ENCODE data around the gene CNIH4.
"Not testable (repeated sequence)": the region's sequence is repeated elsewhere in the genome, so short reads cannot be mapped to it uniquely, and the experiment has no call there.

The CNIH4 gene

GRCh38 chr1:224349716-224350115 lies 7.0 kb upstream of the CNIH4 start:
- DNase-seq, result not testable (repeated sequence)

GRCh38 chr1:224352436-224353085 lies 4.1 kb upstream of the CNIH4 start:
- DNase-seq, result not testable (repeated sequence)

- no peak for DNase-seq
Observed at GRCh38 chr1:224353975-224354925, 2.4 kb upstream of the CNIH4 start.

GRCh38 chr1:224357626-224358124 lies 996 bp downstream of the CNIH4 start:
- peak; percentile 78 to 91 for DNase-seq

- peak; percentile 41 to 53 for DNase-seq
Observed at GRCh38 chr1:224358237-224358636, 1.6 kb downstream of the CNIH4 start.

GRCh38 chr1:224359207-224359606 lies 2.5 kb downstream of the CNIH4 start:
- DNase-seq, result no peak

GRCh38 chr1:224368409-224368808 lies 11.7 kb downstream of the CNIH4 start:
- no peak for DNase-seq

GRCh38 chr1:224373008-224373590 lies 16.4 kb downstream of the CNIH4 start:
- DNase-seq, result no peak

- DNase-seq, result no peak
Observed at GRCh38 chr1:224375059-224375458, 18.4 kb downstream of the CNIH4 start.

GRCh38 chr1:224377676-224378006 lies 21.0 kb downstream of the CNIH4 start:
- DNase-seq, result peak in 1 of 2 donors; percentile 4

GRCh38 chr1:224378855-224379631 lies 22.4 kb downstream of the CNIH4 start:
- DNase-seq, result peak; percentile 3 to 20

GRCh38 chr1:224380003-224380402 lies 23.3 kb downstream of the CNIH4 start:
- peak; percentile 69 to 81 for DNase-seq

GRCh38 chr1:224381880-224382548 lies 25.3 kb downstream of the CNIH4 start:
- DNase-seq, result no peak

GRCh38 chr1:224383218-224383617 lies 26.5 kb downstream of the CNIH4 start:
- peak; percentile 16 to 46 for DNase-seq

GRCh38 chr1:224387302-224387912 lies 30.7 kb downstream of the CNIH4 start:
- no peak for DNase-seq

GRCh38 chr1:224387943-224388342 lies 31.3 kb downstream of the CNIH4 start:
- no peak for DNase-seq

GRCh38 chr1:224390517-224390916 lies 33.8 kb downstream of the CNIH4 start:
- no peak for DNase-seq

GRCh38 chr1:224392411-224393249 lies 36.0 kb downstream of the CNIH4 start:
- no peak for DNase-seq

- no peak for DNase-seq
Observed at GRCh38 chr1:224393294-224393693, 36.6 kb downstream of the CNIH4 start.

GRCh38 chr1:224399887-224400286 lies 43.2 kb downstream of the CNIH4 start:
- DNase-seq, result no peak

Data from inflammatory macrophage treated with lipopolysaccharide for 1 hour (primary cell).